Activated CD8-positive, alpha-beta memory T cell treated with anti-CD3 and anti-CD28 coated beads for 36 hours (primary cell): Measurements from ENCODE around the gene AP4M1. TPM values are rescaled to one million over a fixed set of nuclear protein-coding genes. Genes with fewer than 3 reads are reported as not detected.

Experiments used
- CTCF ChIA-PET: fragments of 350-600 bp; sonication (Branson Sonifier 250); formaldehyde crosslinking; loops from one replicate; lab custom pipeline; 2021; ENCODE audit warnings: antibody characterized with exemption; lab: Charles Lee
- POLR2A ChIA-PET: fragments of 350-600 bp; sonication (Branson Sonifier 250); formaldehyde crosslinking; loops from one replicate; lab custom pipeline; 2021; ENCODE audit warnings: antibody characterized with exemption; lab: Charles Lee
- total RNA-seq, 2 experiments: library from RNA; stranded (reverse); gene quantifications; one replicate each; pipeline ENCODE4 v1.2.3, GENCODE V29; 2021

Gene AP4M1
- total RNA-seq, 2 experiments from 2014 or later: 15.3 to 15.6 TPM

- CTCF ChIA-PET: no interaction called here
- POLR2A ChIA-PET: interaction anchor here (0.8 to 1.4 kb wide), 3 partner anchors 9 to 25 kb away, joined by 3 to 6 read pairs (median 3); partner anchors contain the start of gene CNPY4
Measured at GRCh38 chr7:100095704-100096103, 5.7 kb upstream of the AP4M1 start.

- ChIA-PET CTCF (interaction anchor here (0.9 to 1.3 kb wide), 3 partner anchors 12 to 182 kb away, joined by 3 to 4 read pairs (median 4); no protein-coding TSS in a partner anchor), POLR2A (no interaction called here)
Measured at GRCh38 chr7:100098913-100099312, 2.5 kb upstream of the AP4M1 start.

GRCh38 chr7:100099452-100099851, 2.0 kb upstream of the AP4M1 start:
- ChIA-PET CTCF (interaction anchor here (0.9 to 1.3 kb wide), 4 partner anchors 13 to 182 kb away, joined by 3 to 5 read pairs (median 4); partner anchors contain the start of gene LAMTOR4), POLR2A (interaction anchor here (3.3 kb wide), 1 partner anchor 9 kb away, joined by 45 read pairs; the partner anchor contains the start of gene COPS6)

GRCh38 chr7:100100420-100101015, 925 bp upstream of the AP4M1 start:
- POLR2A ChIA-PET: interaction anchor here (0.6 to 3.3 kb wide), 9 partner anchors 10 to 296 kb away, joined by 3 to 45 read pairs (median 9); partner anchors contain the start of genes COPS6 and MBLAC1
- CTCF ChIA-PET: interaction anchor here (0.9 to 2.7 kb wide), 5 partner anchors 18 to 51 kb away, joined by 3 to 11 read pairs (median 5); partner anchors contain the start of genes LAMTOR4 and ZSCAN21

GRCh38 chr7:100102950-100103840, 1.8 kb downstream of the AP4M1 start:
- CTCF ChIA-PET: interaction anchor here (1.1 to 1.4 kb wide), 3 partner anchors 20 to 28 kb away, joined by 3 to 6 read pairs (median 4); partner anchors contain the start of gene MBLAC1
- POLR2A ChIA-PET: interaction anchor here (1.0 to 3.0 kb wide), 2 partner anchors 23 to 52 kb away, joined by 3 to 14 read pairs; partner anchors contain the start of gene MBLAC1

- ChIA-PET CTCF (no interaction called here), POLR2A (no interaction called here)
Measured at GRCh38 chr7:100105534-100105933, 4.1 kb downstream of the AP4M1 start.

GRCh38 chr7:100106633-100107032, 5.2 kb downstream of the AP4M1 start:
- ChIA-PET CTCF (no interaction called here), POLR2A (interaction anchor here (0.6 to 1.2 kb wide), 2 partner anchors 9 to 32 kb away, joined by 3 read pairs; no protein-coding TSS in a partner anchor)

- POLR2A ChIA-PET: interaction anchor here (1.2 kb wide), 1 partner anchor 10 kb away, joined by 3 read pairs; no protein-coding TSS in a partner anchor
- CTCF ChIA-PET: no interaction called here
Measured at GRCh38 chr7:100107125-100107737, 5.8 kb downstream of the AP4M1 start.

GRCh38 chr7:100107890-100108289, 6.4 kb downstream of the AP4M1 start:
- ChIA-PET POLR2A (no interaction called here), CTCF (no interaction called here)

- ChIA-PET POLR2A (no interaction called here), CTCF (interaction anchor here (0.7 kb wide), 1 partner anchor 694 kb away, joined by 3 read pairs; no protein-coding TSS in a partner anchor)
Measured at GRCh38 chr7:100109521-100110163, 8.2 kb downstream of the AP4M1 start.

- POLR2A ChIA-PET: interaction anchor here (1.1 kb wide), 1 partner anchor 21 kb away, joined by 3 read pairs; no protein-coding TSS in a partner anchor
- CTCF ChIA-PET: no interaction called here
Measured at GRCh38 chr7:100111156-100111555, 9.7 kb downstream of the AP4M1 start.

GRCh38 chr7:100111914-100112313, 10.5 kb downstream of the AP4M1 start:
- ChIA-PET POLR2A (interaction anchor here (1.1 kb wide), 1 partner anchor 22 kb away, joined by 3 read pairs; no protein-coding TSS in a partner anchor), CTCF (interaction anchor here (0.7 kb wide), 1 partner anchor 10 kb away, joined by 4 read pairs; the partner anchor contains the start of gene AP4M1)

GRCh38 chr7:100115026-100115425, 13.6 kb downstream of the AP4M1 start:
- CTCF ChIA-PET: interaction anchor here (0.6 kb wide), 1 partner anchor 27 kb away, joined by 5 read pairs; no protein-coding TSS in a partner anchor

GRCh38 chr7:100118388-100119071, 17.1 kb downstream of the AP4M1 start:
- ChIA-PET CTCF (no interaction called here), POLR2A (interaction anchor here (0.7 kb wide), 1 partner anchor 29 kb away, joined by 11 read pairs; no protein-coding TSS in a partner anchor)

More at GRCh38 chr7:100115026-100115425, 13.6 kb downstream of the AP4M1 start:
- POLR2A ChIA-PET: no interaction called here

GRCh38 chr7:100119072-100119969, 17.9 kb downstream of the AP4M1 start, which contains the start of the genes CNPY4 and TAF6:
Gene CNPY4, plus strand, starts transcription at chr7:100119634. Its CDS starts 111 bp downstream, at chr7:100119745.
Gene TAF6, minus strand, starts transcription at chr7:100119358. Its CDS starts 5,149 bp downstream, at chr7:100114209.
- POLR2A ChIA-PET: interaction anchor here (1.8 kb wide), 1 partner anchor 24 kb away, joined by 6 read pairs; no protein-coding TSS in a partner anchor
- CTCF ChIA-PET: interaction anchor here (0.6 to 3.1 kb wide), 4 partner anchors 12 to 37 kb away, joined by 3 to 16 read pairs (median 4); partner anchors contain the start of gene AP4M1
